ENCODE results near the gene CDH16. TPM values are rescaled to one million over a fixed set of nuclear protein-coding genes. Genes with fewer than 3 reads are reported as not detected.

Gene CDH16
- total and polyA plus RNA-seq, 2 experiments from 2014 or later, result 3.2 to 4.4 TPM

- H3K9me2 ChIP-seq (replicated peaks; ENCODE audit: insufficient read depth), result no peaks in the 10 kb centered on the region
- no peaks in the 10 kb centered on the region for H3K79me2 ChIP-seq
- no peaks in the 10 kb centered on the region for H3K36me3 ChIP-seq (replicated peaks; ENCODE audit: insufficient read depth, low read depth)
- H3K4me3 ChIP-seq, result no peak overlapping the region
- no peak overlapping the region for H2AFZ ChIP-seq
- no peak overlapping the region for H3K4me2 ChIP-seq
- TF ChIP-seq EZH2 (IDR thresholded peaks at IDR 0.05; ENCODE audit: borderline replicate concordance) (no peak), EZH2phosphoT487 (IDR thresholded peaks at IDR 0.05; ENCODE audit: low read depth, severe bottlenecking, unreplicated experiment) (no peak), CTCF (IDR thresholded peaks at IDR 0.05; ENCODE audit: poor library complexity) (no peak)
- H3K4me1 ChIP-seq (ENCODE audit: insufficient read depth), result peaks cover 3% of the 10 kb centered on the region
- no peaks in the 10 kb centered on the region for H4K20me1 ChIP-seq (ENCODE audit: insufficient read depth, poor library complexity, severe bottlenecking)
- WGBS (ENCODE audit: low lambda C conversion rate, missing lambda C conversion rate), result 43% methylated on average over 1 of the region's 1 CpG
- no peak overlapping the region for H3K27ac ChIP-seq
- no peaks in the 10 kb centered on the region for H3K27me3 ChIP-seq
- DNase-seq (ENCODE audit: low spot score), result no peak
- no peaks in the 10 kb centered on the region for H3K9me3 ChIP-seq (ENCODE audit: low read depth)
Observed at GRCh38 chr16:66874079-66874775, 44.5 kb downstream of the CDH16 start.

GRCh38 chr16:66873685-66874055 is 45.0 kb downstream of the CDH16 start:
- Histone ChIP-seq H3K4me2 (no peak overlapping the region), H3K27me3 (no peaks in the 10 kb centered on the region), H3K4me1 (ENCODE audit: insufficient read depth) (peaks cover 3% of the 10 kb centered on the region), H4K20me1 (ENCODE audit: insufficient read depth, poor library complexity, severe bottlenecking) (no peaks in the 10 kb centered on the region), H3K9me2 (replicated peaks; ENCODE audit: insufficient read depth) (no peaks in the 10 kb centered on the region), H3K9me3 (ENCODE audit: low read depth) (no peaks in the 10 kb centered on the region), H3K36me3 (replicated peaks; ENCODE audit: insufficient read depth, low read depth) (no peaks in the 10 kb centered on the region), H3K27ac (no peak overlapping the region), H3K4me3 (no peak overlapping the region), H2AFZ (no peak overlapping the region), H3K79me2 (no peaks in the 10 kb centered on the region)
- TF ChIP-seq EZH2 (IDR thresholded peaks at IDR 0.05; ENCODE audit: borderline replicate concordance) (no peak), CTCF (IDR thresholded peaks at IDR 0.05; ENCODE audit: poor library complexity) (no peak), EZH2phosphoT487 (IDR thresholded peaks at IDR 0.05; ENCODE audit: low read depth, severe bottlenecking, unreplicated experiment) (no peak)
- no peak for DNase-seq (ENCODE audit: low spot score)

- Histone ChIP-seq H3K4me1 (ENCODE audit: insufficient read depth) (peaks cover 3% of the 10 kb centered on the region), H3K9me2 (replicated peaks; ENCODE audit: insufficient read depth) (no peaks in the 10 kb centered on the region), H3K4me2 (peak overlapping the region; percentile 82), H2AFZ (peak overlapping the region; percentile 73), H3K9me3 (ENCODE audit: low read depth) (no peaks in the 10 kb centered on the region), H3K27me3 (no peaks in the 10 kb centered on the region), H3K36me3 (replicated peaks; ENCODE audit: insufficient read depth, low read depth) (no peaks in the 10 kb centered on the region), H4K20me1 (ENCODE audit: insufficient read depth, poor library complexity, severe bottlenecking) (no peaks in the 10 kb centered on the region), H3K4me3 (no peak overlapping the region), H3K79me2 (no peaks in the 10 kb centered on the region), H3K27ac (peak overlapping the region; percentile 39)
- DNase-seq (ENCODE audit: low spot score), result peak; percentile 94
- TF ChIP-seq EZH2phosphoT487 (IDR thresholded peaks at IDR 0.05; ENCODE audit: low read depth, severe bottlenecking, unreplicated experiment) (no peak), EZH2 (IDR thresholded peaks at IDR 0.05; ENCODE audit: borderline replicate concordance) (no peak), CTCF (IDR thresholded peaks at IDR 0.05; ENCODE audit: poor library complexity) (peak; percentile 96)
- 6% methylated on average over 37 of the region's 39 CpGs for WGBS (ENCODE audit: low lambda C conversion rate, missing lambda C conversion rate)
Observed at GRCh38 chr16:66872943-66873684, 45.6 kb downstream of the CDH16 start.

Measured in hepatocyte (in vitro differentiated cells).